ENCODE results near the gene SLC1A4.

SLC1A4 gene

GRCh38 chr2:65072181-65072970, 83.2 kb downstream of the SLC1A4 start:
- DNase-seq (ENCODE audit: low read depth in 3 of 3): no peak
